Measurements from ENCODE around the gene TMPRSS13. TPM values are rescaled to one million over a fixed set of nuclear protein-coding genes. Genes with fewer than 3 reads are reported as not detected.

TMPRSS13 gene
- total and polyA plus RNA-seq, 2 donors from 2014 or later = 1.2 to 1.9 TPM

- intact Hi-C loops (cut with DNase I) = no loop called here
- FAIRE-seq = no peak
- no peak for TF ChIP-seq CTCF (IDR thresholded peaks at IDR 0.05; ENCODE audit: borderline replicate concordance, extremely low read depth, insufficient read depth)
Measured at GRCh38 chr11:117940736-117941135, 11.5 kb upstream of the TMPRSS13 start.

DNA sequence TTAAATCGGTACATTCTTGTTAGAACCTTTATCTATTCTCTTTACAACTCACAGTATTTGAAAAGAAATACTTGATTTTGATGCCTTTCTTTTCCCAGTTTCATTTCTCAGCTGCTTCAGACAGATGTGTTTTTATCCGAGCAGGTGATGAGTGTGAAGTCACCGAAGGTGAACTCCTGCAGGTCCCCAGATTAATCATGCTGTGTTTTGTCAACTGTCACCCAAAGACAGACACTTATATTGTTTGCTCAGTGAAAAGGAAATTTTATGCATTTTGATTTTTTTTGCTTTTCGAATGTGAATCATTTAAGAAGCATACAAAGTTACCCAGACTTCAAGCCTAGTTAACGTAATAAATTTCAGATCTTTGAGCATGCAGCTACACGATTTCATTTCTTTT, 7.8 kb upstream of the TMPRSS13 start:
- no peak for FAIRE-seq
- no peak for TF ChIP-seq CTCF (IDR thresholded peaks at IDR 0.05; ENCODE audit: borderline replicate concordance, extremely low read depth, insufficient read depth)
- H3K4me3 ChIP-seq (ENCODE audit: low read length in 3 of 3) = no peak overlapping the region

More at GRCh38 chr11:117940736-117941135, 11.5 kb upstream of the TMPRSS13 start:
- no peak overlapping the region for H3K9ac ChIP-seq (ENCODE audit: low read length in 3 of 3)
- no peak for DNase-seq
- no peak overlapping the region for H3K4me3 ChIP-seq (ENCODE audit: low read length in 3 of 3)
- H3K36me3 ChIP-seq (ENCODE audit: control insufficient read depth in 2 of 3, insufficient read depth in 3 of 3, low read length in 3 of 3) = no peaks in the 10 kb centered on the region
- H3K4me1 ChIP-seq (ENCODE audit: control insufficient read depth in 2 of 3, insufficient read depth in 2 of 3, low read depth in 1 of 3, low read length in 3 of 3) = no peaks in the 10 kb centered on the region
- H3K27me3 ChIP-seq (ENCODE audit: control insufficient read depth, insufficient read depth, low read length) = no peaks in the 10 kb centered on the region
- H3K9me3 ChIP-seq (ENCODE audit: control insufficient read depth in 2 of 3, insufficient read depth in 1 of 3, low read length in 3 of 3) = no peaks in the 10 kb centered on the region
- H3K27ac ChIP-seq (ENCODE audit: low read depth in 2 of 2, low read length in 2 of 2) = no peak overlapping the region

GRCh38 chr11:117934526-117935307, 5.5 kb upstream of the TMPRSS13 start:
- FAIRE-seq = no peak
- DNase-seq = peak in 1 of 5 donors; percentile 31
- Histone ChIP-seq H3K9me3 (ENCODE audit: control insufficient read depth in 2 of 3, insufficient read depth in 1 of 3, low read length in 3 of 3) (no peaks in the 10 kb centered on the region), H3K36me3 (ENCODE audit: control insufficient read depth in 2 of 3, insufficient read depth in 3 of 3, low read length in 3 of 3) (no peaks in the 10 kb centered on the region), H3K27ac (ENCODE audit: low read depth in 2 of 2, low read length in 2 of 2) (no peak overlapping the region), H3K9ac (ENCODE audit: low read length in 3 of 3) (no peak overlapping the region), H3K27me3 (ENCODE audit: control insufficient read depth, insufficient read depth, low read length) (no peaks in the 10 kb centered on the region), H3K4me1 (ENCODE audit: control insufficient read depth in 2 of 3, insufficient read depth in 2 of 3, low read depth in 1 of 3, low read length in 3 of 3) (no peaks in the 10 kb centered on the region), H3K4me3 (ENCODE audit: low read length in 3 of 3) (no peak overlapping the region)
- no peak for TF ChIP-seq CTCF (IDR thresholded peaks at IDR 0.05; ENCODE audit: borderline replicate concordance, extremely low read depth, insufficient read depth)
- intact Hi-C loops (cut with DNase I) = no loop called here

More for the DNA sequence above, 7.8 kb upstream of the TMPRSS13 start:
- no peak for DNase-seq
- no peaks in the 10 kb centered on the region for H3K27me3 ChIP-seq (ENCODE audit: control insufficient read depth, insufficient read depth, low read length)
- no peaks in the 10 kb centered on the region for H3K4me1 ChIP-seq (ENCODE audit: control insufficient read depth in 2 of 3, insufficient read depth in 2 of 3, low read depth in 1 of 3, low read length in 3 of 3)
- no peak overlapping the region for H3K9ac ChIP-seq (ENCODE audit: low read length in 3 of 3)
- H3K9me3 ChIP-seq (ENCODE audit: control insufficient read depth in 2 of 3, insufficient read depth in 1 of 3, low read length in 3 of 3) = no peaks in the 10 kb centered on the region
- H3K36me3 ChIP-seq (ENCODE audit: control insufficient read depth in 2 of 3, insufficient read depth in 3 of 3, low read length in 3 of 3) = no peaks in the 10 kb centered on the region
- no peak overlapping the region for H3K27ac ChIP-seq (ENCODE audit: low read depth in 2 of 2, low read length in 2 of 2)
- intact Hi-C loops (cut with DNase I) = no loop called here

Data from kidney (tissue), 14 donors.